T follicular helper cell (primary cell): ENCODE results near the gene LMNTD1.
"Not testable (repeated sequence)": the region's sequence is repeated elsewhere in the genome, so short reads cannot be mapped to it uniquely, and the experiment has no call there.

ENCODE experiments used
- DNase-seq: peaks from one replicate; pipeline ENCODE4 v3.0.0-alpha.2; 2020; ENCODE audit warnings: low read depth

The LMNTD1 gene

DNA sequence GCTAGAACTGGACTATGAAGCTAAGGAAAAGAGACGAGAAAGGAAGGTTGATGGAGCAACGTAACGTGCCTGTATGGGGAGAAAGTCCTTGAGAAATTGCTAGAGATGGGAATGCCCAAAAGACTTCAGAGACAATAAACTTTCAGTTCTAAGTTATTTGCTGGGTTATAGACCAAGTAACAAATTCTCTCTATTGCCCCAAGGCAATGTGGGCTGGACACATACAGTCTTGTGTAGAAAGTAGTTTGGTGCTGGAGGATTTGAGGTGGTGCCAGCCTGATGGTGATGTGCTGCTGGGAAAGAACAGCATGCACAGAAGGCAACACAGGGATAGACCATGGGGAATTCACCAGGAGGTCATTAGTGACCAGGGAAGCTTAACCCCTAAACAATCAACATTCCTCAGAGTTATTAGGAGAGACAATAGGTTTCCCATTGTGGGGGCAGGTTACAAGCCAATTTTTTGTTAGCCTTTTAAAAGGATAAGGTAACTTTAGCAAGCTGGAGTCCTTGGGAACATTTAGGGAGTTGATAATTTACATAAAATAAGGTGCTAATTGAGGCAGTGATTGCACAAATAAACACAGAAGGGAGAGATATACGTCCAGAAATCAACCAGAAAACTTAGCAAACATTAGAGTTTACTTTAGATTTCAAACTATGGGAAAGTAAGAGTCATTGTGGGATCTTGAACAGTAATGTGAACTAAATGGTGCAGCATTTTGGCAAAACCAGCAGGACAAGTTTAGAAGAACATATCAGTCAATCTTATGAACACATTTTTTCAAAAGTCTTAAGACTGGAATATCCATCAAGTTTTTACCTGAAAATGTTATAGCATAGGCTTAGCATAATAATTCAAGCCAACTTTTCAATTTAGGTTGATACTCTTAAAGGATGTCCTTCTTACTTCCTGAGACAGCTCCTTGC, 61.4 kb downstream of the LMNTD1 start:
- no peak for DNase-seq

DNA sequence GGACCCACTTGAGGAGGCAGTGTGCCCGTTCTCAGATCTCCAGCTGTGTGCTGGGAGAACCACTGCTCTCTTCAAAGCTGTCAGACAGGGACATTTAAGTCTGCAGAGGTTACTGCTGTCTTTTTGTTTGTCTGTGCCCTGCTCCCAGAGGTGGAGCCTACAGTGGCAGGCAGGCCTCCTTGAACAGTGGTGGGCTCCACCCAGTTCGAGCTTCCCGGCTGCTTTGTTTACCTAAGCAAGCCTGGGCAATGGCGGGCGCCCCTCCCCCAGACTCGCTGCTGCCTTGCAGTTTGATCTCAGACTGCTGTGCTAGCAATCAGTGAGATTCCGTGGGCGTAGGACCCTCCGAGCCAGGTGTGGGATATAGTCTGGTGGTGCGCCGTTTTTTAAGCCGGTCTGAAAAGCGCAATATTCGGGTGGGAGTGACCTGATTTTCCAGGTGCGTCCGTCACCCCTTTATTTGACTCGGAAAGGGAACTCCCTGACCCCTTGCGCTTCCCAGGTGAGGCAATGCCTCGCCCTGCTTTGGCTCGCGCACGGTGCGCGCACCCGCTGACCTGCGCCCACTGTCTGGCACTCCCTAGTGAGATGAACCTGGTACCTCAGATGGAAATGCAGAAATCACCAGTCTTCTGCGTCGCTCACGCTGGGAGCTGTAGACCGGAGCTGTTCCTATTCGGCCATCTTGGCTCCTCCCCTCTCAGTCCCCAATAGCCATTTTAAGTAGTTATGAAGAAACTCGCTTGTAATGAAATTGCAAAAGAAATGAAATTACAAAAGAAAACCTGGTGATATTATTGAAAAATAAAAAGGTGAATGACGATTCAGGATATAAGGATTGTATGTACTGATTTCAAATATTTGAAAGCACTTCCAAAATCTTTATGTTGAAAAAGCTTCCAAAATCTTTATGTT, 63.9 kb downstream of the LMNTD1 start:
- not testable (repeated sequence) for DNase-seq

DNA sequence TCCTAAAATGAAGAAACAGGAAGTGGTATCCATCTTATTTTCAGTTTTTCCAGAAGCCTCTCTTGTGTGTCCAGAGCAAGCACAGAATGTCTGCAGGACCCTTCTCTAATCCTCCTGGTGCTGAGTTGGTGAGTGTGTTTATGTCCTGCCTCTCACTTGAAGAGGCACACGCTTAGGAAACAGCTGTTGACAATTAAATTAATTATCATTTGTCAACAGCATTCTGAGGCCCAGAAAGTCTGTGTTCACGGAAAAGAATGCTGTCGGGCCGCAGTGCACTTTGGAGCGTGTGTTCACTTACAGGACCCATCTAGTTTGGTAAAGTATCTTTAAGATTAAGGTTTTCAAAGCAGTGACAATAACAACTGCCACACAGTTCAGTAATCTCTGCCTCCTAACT, 70.5 kb downstream of the LMNTD1 start:
- no peak for DNase-seq

DNA sequence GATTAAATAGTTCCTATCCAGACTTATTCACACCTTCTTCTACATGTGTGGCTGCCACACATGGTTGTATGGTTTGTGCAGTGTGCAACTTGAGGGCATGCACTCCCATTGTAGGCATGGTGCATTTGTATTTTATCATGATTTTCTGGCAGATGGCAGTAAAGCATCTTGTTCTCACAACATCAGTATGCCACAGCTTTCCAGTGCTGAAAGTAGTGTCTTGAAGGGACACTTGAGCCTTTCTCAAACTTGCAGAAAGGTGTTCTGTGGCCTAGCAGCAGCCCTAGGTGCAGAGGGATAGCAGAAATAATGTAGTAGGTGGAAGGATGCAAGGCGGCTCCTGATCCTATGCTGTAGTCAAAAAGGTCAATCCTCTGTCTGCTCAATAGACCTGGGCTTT, 72.9 kb downstream of the LMNTD1 start:
- DNase-seq, result no peak

GRCh38 chr12:25477217-25477616, 75.9 kb downstream of the LMNTD1 start:
- no peak for DNase-seq

GRCh38 chr12:25472453-25472852, 80.6 kb downstream of the LMNTD1 start:
- no peak for DNase-seq

GRCh38 chr12:25469861-25470260, 83.2 kb downstream of the LMNTD1 start:
- DNase-seq, result no peak

- DNase-seq, result no peak
These were observed 83.7 kb downstream of the LMNTD1 start for GRCh38 chr12:25469368-25469767.

DNA sequence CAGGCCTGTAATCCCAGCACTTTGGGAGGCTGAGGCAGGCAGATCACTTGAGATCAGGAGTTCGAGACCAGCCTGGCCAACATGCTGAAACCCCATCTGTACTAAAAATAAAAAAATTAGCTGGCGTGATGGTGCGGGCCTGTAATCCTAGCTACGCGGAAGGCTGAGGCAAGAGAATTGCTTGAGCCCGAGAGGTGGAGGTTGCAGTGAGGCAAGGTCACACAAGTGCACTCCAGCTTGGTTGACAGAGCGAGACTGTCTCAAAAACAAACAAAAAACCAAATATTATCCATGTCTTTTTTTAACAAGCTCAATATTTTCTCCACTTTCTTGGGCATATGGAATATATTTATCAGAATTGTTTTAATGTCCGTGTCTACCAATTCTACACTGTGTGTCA, 89.6 kb downstream of the LMNTD1 start:
- no peak for DNase-seq

- no peak for DNase-seq
These were observed 90.1 kb downstream of the LMNTD1 start for GRCh38 chr12:25463005-25463404.

DNA sequence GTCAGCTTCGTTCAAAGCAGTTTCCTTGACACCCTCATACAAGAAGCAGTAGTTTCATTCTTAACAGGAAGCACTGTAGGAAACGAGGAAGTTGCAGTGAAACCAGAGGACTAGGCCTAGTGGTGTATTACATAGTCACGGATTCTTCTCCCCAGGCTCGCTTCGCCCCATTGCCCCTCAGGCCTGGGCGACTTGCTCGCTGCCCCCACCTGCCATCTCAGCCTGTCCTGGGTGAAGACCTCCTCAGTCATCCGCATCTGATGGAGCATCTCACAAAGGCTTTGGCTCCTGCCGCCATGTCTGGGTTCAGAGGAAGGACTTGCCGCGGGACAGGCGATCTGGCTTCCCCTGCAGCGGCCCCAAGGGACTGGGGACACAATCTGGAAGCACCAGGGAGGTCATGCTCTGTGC, 93.5 kb downstream of the LMNTD1 start:
- no peak for DNase-seq

DNA sequence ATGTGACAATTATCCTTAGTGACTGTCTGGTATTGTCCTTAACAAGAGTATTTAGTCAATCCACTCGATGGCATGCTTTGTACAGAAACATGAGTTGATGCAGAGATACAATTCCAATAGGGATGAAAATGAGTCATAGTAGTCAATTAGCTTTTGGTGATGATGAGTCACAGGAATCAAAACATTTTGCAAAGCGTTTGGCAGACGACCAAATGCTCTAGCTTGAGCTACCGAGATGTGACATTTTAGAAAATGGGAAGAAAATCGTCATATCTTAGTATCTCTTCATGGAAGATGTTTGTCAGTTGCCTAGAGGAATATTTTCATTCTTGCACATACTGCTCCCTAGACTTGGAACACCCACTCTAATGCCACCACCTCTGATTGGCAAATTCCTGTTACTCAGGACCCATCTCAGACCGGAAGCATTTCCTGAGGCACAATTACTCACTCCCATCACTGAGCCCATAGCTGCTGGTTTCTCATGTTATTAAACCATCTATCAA, 95.0 kb downstream of the LMNTD1 start:
- DNase-seq, result no peak

- DNase-seq, result no peak
These were observed 96.6 kb downstream of the LMNTD1 start for GRCh38 chr12:25456474-25456873.

DNA sequence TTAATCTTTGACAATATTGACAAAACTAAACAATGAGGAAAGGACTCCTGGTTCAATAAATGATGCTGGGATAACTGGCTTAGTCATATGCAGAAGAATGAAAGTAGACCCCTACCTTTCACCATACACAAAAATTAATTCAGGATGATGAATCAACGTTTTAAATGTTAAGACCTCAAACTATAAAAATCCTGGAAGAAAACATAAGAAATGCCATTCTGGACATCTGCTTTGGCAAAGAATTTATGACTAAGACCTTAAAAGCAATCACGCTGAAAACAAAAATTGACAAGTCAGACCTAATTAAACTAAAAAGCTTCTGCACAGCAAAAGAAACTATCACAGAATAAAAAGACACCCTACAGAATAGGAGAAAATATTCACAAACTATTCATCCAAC, 97.4 kb downstream of the LMNTD1 start:
- DNase-seq, result no peak

DNA sequence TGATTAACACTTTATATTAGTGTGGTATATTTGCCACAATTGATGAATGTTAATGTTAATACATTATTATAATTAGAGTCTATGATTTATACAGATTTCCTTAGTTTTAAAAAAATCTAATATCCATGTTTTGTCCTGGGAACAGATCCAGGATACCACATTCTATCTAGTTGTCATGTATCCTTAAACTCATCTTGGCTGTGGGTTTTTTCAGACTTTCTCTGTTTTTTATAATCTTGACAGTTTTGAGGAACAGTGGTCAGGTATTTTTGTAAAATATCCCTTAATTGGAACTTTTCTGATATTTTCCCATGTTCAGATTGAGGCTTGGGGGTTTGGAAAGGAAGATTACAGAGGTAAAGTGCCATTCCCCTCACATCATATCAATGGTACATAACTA, 104.1 kb downstream of the LMNTD1 start:
- DNase-seq, result no peak

DNA sequence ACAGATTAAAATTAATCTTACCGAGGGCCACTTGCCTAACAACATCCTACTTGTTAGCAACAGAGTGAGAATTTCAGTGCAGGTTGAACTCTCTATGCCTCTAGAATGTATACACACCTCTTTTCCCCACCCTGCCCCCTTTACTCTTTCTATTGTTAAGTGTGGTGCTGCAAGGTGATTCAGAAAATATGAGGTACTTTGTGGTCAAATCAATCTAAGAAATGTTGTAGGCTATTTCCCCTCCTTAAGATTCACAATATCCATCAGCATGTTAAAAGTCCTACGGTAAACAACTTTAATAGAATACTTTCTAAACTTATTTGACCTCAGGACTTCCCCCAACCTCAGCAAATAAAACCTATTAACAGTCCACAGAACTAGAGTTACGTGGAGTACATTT, 106.0 kb downstream of the LMNTD1 start:
- DNase-seq, result no peak

- no peak for DNase-seq
These were observed 114.4 kb downstream of the LMNTD1 start for GRCh38 chr12:25438638-25439037.

DNA sequence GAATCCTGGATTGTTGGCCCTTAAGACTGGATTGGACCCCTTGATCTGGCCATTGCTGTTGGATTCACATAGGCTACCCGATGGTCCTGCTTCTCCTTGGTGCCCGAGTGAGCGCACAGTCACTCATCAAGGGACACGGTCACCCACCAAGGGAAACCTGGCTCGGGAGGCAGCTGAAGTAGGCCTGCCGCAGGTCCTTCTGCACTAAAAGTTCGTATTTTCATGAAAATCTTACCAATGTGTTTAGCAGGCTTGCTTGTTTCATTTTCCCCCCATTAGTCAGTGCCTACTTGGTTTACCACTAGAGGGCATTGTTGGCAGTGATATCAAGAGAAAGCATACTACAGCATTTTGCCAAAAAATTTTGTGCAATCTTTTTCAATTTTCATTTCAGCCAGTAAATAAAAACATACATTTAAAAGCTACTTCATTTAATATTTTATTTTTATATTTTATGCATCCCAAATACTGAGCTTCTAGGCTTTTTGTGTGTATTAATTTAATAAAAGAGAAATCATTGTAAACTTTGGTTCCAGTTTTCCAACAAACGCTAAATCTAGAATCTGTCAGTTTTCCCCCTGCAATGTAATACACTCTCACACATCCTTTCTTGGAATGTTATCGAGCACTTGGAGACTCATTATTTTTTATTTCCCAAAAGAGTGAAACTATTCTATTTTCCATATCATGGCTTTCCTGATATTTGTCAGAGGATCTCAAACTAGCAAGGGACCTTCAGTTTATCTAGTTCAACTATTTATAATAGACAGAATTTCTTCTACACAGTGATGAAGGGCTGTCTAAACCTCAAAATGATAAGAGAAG, 116.7 kb downstream of the LMNTD1 start:
- DNase-seq, result no peak

GRCh38 chr12:25435431-25435830, 117.7 kb downstream of the LMNTD1 start:
- DNase-seq, result no peak

DNA sequence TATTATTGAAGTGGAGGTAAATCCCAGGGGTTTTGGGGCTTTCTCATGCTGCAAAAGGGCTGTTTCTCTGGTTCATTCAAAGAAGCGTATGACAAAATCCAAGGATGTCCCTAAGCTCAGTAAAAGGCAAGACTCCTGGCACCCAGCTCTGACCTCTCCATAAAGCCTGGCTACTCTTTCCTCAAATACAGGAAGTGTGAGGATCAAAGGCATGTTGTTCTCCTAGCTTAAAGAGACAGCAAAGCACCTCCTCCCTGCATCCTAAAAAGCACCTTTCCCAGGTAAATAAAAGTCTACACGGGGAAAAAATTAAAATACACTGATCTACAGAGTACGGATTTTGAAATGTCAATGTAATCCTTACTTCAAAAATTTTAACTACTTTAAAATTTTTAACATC, 118.6 kb downstream of the LMNTD1 start:
- DNase-seq, result no peak

DNA sequence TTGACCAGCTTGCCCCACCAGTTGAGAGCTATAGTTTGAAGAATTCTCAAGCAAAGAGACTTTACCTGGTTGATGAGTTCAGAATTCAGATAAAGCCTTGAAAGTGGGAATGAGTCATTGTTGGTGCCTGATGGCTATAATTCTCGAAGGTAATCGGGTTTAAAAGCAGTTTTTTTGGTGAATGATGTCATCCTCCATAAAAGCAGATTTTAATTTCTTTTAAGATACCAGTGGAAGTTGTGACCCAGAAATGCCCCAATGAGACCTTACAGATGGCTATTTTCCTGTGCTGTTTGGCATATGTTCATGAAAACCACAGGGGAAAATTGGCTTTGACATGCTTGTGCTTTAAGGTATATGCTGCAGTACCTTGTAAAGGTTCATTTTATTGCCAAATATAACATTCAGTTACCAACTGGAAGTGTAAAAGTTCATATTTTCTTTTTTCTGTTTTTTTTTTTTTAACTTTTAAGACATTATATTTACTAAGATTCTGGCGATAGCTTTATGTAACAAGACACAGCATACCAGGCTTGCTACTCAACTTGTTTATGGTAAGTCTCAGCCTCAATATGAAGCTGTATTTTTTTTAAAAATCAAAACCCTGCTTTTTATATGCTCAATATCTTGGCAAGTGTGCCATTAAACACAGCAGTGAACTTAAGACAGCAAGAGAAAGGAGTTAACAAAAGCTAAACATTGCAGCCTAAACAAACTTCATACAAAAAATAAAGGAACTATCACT, 119.3 kb downstream of the LMNTD1 start:
- no peak for DNase-seq
